Measurements from ENCODE around the gene ERP44.

Gene ERP44

GRCh38 chr9:100028201-100028784, 70.5 kb downstream of the ERP44 start:
- Histone ChIP-seq H3K9ac (ENCODE audit: low read length) (no peak overlapping the region), H3K27ac (ENCODE audit: low read depth, low read length) (no peak overlapping the region), H3K9me2 (replicated peaks; ENCODE audit: insufficient read depth, low read length) (no peaks in the 10 kb centered on the region), H3K79me2 (ENCODE audit: insufficient read depth, low read length) (peaks cover 58% of the 10 kb centered on the region), H3K36me3 (ENCODE audit: low read length) (peaks cover 23% of the 10 kb centered on the region), H2AFZ (ENCODE audit: low read depth, low read length, severe bottlenecking) (no peak overlapping the region), H3K4me3 (ENCODE audit: insufficient read depth, low read length, poor library complexity, severe bottlenecking) (no peak overlapping the region), H4K20me1 (ENCODE audit: low read depth, low read length) (0 out of 2 replicates have a peak, but pooled peaks cover 5% of the 10 kb centered on the region), H3F3A (ENCODE audit: insufficient read depth) (peaks cover 12% of the 10 kb centered on the region; the same call in 1 of the 2 replicates), H3K9me3 (ENCODE audit: insufficient read depth, low read length) (peaks cover 8% of the 10 kb centered on the region; the same call in 1 of the 2 replicates), H3K27me3 (ENCODE audit: low read length) (no peaks in the 10 kb centered on the region), H3K4me2 (ENCODE audit: low read depth, low read length, poor library complexity, severe bottlenecking) (no peak overlapping the region)
- TF ChIP-seq CTCF (IDR thresholded peaks at IDR 0.05; ENCODE audit: insufficient read depth, low read length, poor library complexity, severe bottlenecking) (peak; percentile 95), EZH2phosphoT487 (conservative IDR thresholded peaks at IDR 0.05; ENCODE audit: low read length) (no peak)

- Histone ChIP-seq H3K4me2 (ENCODE audit: low read depth, low read length, poor library complexity, severe bottlenecking) (no peak overlapping the region), H3K27me3 (ENCODE audit: low read length) (no peaks in the 10 kb centered on the region)
Measured at GRCh38 chr9:100027543-100027942, 71.3 kb downstream of the ERP44 start.

GRCh38 chr9:100021931-100022330, 76.9 kb downstream of the ERP44 start:
- no peaks in the 10 kb centered on the region for H3K9me2 ChIP-seq (replicated peaks; ENCODE audit: insufficient read depth, low read length)
- no peak overlapping the region for H3K4me2 ChIP-seq (ENCODE audit: low read depth, low read length, poor library complexity, severe bottlenecking)
- no peak overlapping the region for H3K27ac ChIP-seq (ENCODE audit: low read depth, low read length)
- no peaks in the 10 kb centered on the region; the same call in 1 of the 2 replicates for H4K20me1 ChIP-seq (ENCODE audit: low read depth, low read length)
- H3K27me3 ChIP-seq (ENCODE audit: low read length): no peaks in the 10 kb centered on the region
- peaks cover 36% of the 10 kb centered on the region for H3K79me2 ChIP-seq (ENCODE audit: insufficient read depth, low read length)
- no peak for TF ChIP-seq CTCF (IDR thresholded peaks at IDR 0.05; ENCODE audit: insufficient read depth, low read length, poor library complexity, severe bottlenecking)
- no peak for TF ChIP-seq EZH2phosphoT487 (conservative IDR thresholded peaks at IDR 0.05; ENCODE audit: low read length)
- peaks cover 36% of the 10 kb centered on the region; the same call in 1 of the 2 replicates for H3K36me3 ChIP-seq (ENCODE audit: low read length)
- 0 out of 2 replicates have a peak, but pooled peaks cover 2% of the 10 kb centered on the region for H3F3A ChIP-seq (ENCODE audit: insufficient read depth)
- no peak overlapping the region for H3K4me3 ChIP-seq (ENCODE audit: insufficient read depth, low read length, poor library complexity, severe bottlenecking)
- no peak overlapping the region for H2AFZ ChIP-seq (ENCODE audit: low read depth, low read length, severe bottlenecking)
- no peaks in the 10 kb centered on the region for H3K9me3 ChIP-seq (ENCODE audit: insufficient read depth, low read length)
- no peak overlapping the region for H3K9ac ChIP-seq (ENCODE audit: low read length)

More at GRCh38 chr9:100027543-100027942, 71.3 kb downstream of the ERP44 start:
- Histone ChIP-seq H3F3A (ENCODE audit: insufficient read depth) (peaks cover 12% of the 10 kb centered on the region; the same call in 1 of the 2 replicates), H3K4me3 (ENCODE audit: insufficient read depth, low read length, poor library complexity, severe bottlenecking) (no peak overlapping the region), H3K27ac (ENCODE audit: low read depth, low read length) (no peak overlapping the region), H3K9me2 (replicated peaks; ENCODE audit: insufficient read depth, low read length) (no peaks in the 10 kb centered on the region), H4K20me1 (ENCODE audit: low read depth, low read length) (0 out of 2 replicates have a peak, but pooled peaks cover 5% of the 10 kb centered on the region), H3K9ac (ENCODE audit: low read length) (no peak overlapping the region), H3K79me2 (ENCODE audit: insufficient read depth, low read length) (peaks cover 57% of the 10 kb centered on the region), H2AFZ (ENCODE audit: low read depth, low read length, severe bottlenecking) (no peak overlapping the region), H3K36me3 (ENCODE audit: low read length) (peaks cover 15% of the 10 kb centered on the region), H3K9me3 (ENCODE audit: insufficient read depth, low read length) (peaks cover under 1% of the 10 kb centered on the region; the same call in 1 of the 2 replicates)
- TF ChIP-seq CTCF (IDR thresholded peaks at IDR 0.05; ENCODE audit: insufficient read depth, low read length, poor library complexity, severe bottlenecking) (no peak), EZH2phosphoT487 (conservative IDR thresholded peaks at IDR 0.05; ENCODE audit: low read length) (no peak)
